H1 (cell line): Measurements from ENCODE around the gene MAPK8. TPM values are rescaled to one million over a fixed set of nuclear protein-coding genes. Genes with fewer than 3 reads are reported as not detected.

Source experiments
- CTCF ChIA-PET: fragments of 300-600 bp; sonication (Branson Sonifier 250); formaldehyde crosslinking; loops from one replicate; lab custom pipeline; 2021; ENCODE audit not compliant: partially characterized antibody; lab: Charles Lee
- POLR2A ChIA-PET: fragments of 300-600 bp; sonication (Branson Sonifier 250); formaldehyde crosslinking; loops from one replicate; lab custom pipeline; 2021; ENCODE audit warnings: inconsistent platforms; ENCODE audit not compliant: partially characterized antibody; lab: Charles Lee
- DNase-seq, 2 experiments: peaks; one replicate each; pipeline versions ENCODE4 v3.0.0 to v3.0.0-alpha.2; 2010 to 2022; ENCODE audit warnings: low spot score in 2 of 2, low read depth in 1 of 2, mixed read lengths in 1 of 2
- FAIRE-seq: peaks from 2 replicates; lab custom pipeline; 2011; peaks lifted over from hg19 to GRCh38; lab: Jason Lieb, UNC
- H2AFZ ChIP-seq: 2 replicates; pipeline ENCODE4 v1.8.1; 2012; ENCODE audit warnings: low read length, inconsistent platforms
- H2AK5ac ChIP-seq: 2 replicates; pipeline ENCODE4 v1.6.1; 2013; ENCODE audit warnings: low read depth, low read length
- H2BK120ac ChIP-seq: replicated peaks from 2 replicates; pipeline ENCODE3; 2013; ENCODE audit warnings: low read depth, low read length, inconsistent platforms
- H2BK12ac ChIP-seq: 2 replicates; pipeline ENCODE4 v1.6.1; 2013; ENCODE audit warnings: low read depth, low read length
- H2BK15ac ChIP-seq: 2 replicates; pipeline ENCODE4 v1.6.1; 2013; ENCODE audit warnings: low read length
- H2BK20ac ChIP-seq: 2 replicates; pipeline ENCODE4 v1.6.1; 2013; ENCODE audit warnings: low read length
- H2BK5ac ChIP-seq: 2 replicates; pipeline ENCODE4 v1.6.1; 2013; ENCODE audit warnings: low read depth, low read length
- H3K14ac ChIP-seq: 2 replicates; pipeline ENCODE4 v1.6.1; 2013; ENCODE audit warnings: inconsistent platforms; ENCODE audit not compliant: insufficient read length
- H3K18ac ChIP-seq: 2 replicates; pipeline ENCODE4 v1.6.1; 2013; ENCODE audit warnings: low read length; ENCODE audit errors: extremely low read depth
- H3K23ac ChIP-seq: 2 replicates; pipeline ENCODE4 v1.6.1; 2013; ENCODE audit warnings: inconsistent platforms; ENCODE audit not compliant: insufficient read length
- H3K23me2 ChIP-seq: 2 replicates; pipeline ENCODE4 v1.6.1; 2013; ENCODE audit warnings: low read depth, low read length
- H3K27ac ChIP-seq: 2 replicates; pipeline ENCODE4 v1.6.1; 2011; ENCODE audit warnings: low read depth, low read length, inconsistent platforms
- H3K27me3 ChIP-seq, 4 experiments: replicated peaks in 1 of 4; 1 replicate in 1 of 4; 2 replicates in 3 of 4; pipeline versions ENCODE4 v1.6.1 to v1.8.1; 2011 to 2013; ENCODE audit warnings: low read length in 3 of 4, mild to moderate bottlenecking in 3 of 4, inconsistent platforms in 2 of 4, mixed read lengths in 2 of 4, moderate library complexity in 1 of 4; ENCODE audit not compliant: control insufficient read depth in 3 of 4, insufficient read depth in 3 of 4; ENCODE audit errors: extremely low read depth in 1 of 4
- H3K36me3 ChIP-seq, 4 experiments: 2 replicates each; pipeline versions ENCODE4 v1.6.1 to v1.8.1; 2011 to 2013; ENCODE audit warnings: mild to moderate bottlenecking in 4 of 4, low read length in 3 of 4, moderate library complexity in 2 of 4, control low read depth in 1 of 4, inconsistent platforms in 1 of 4; ENCODE audit not compliant: insufficient read depth in 4 of 4, control insufficient read depth in 2 of 4
- H3K4ac ChIP-seq: replicated peaks from 2 replicates; pipeline ENCODE3; 2013; ENCODE audit warnings: low read length, low read depth, mixed read lengths, inconsistent platforms; ENCODE audit not compliant: insufficient read length
- H3K4me1 ChIP-seq, 4 experiments: replicated peaks in 1 of 4; 1 replicate in 1 of 4; 2 replicates in 3 of 4; pipeline versions ENCODE4 v1.6.1 to v1.8.1; 2011 to 2013; ENCODE audit warnings: low read length in 3 of 4, inconsistent platforms in 2 of 4, mixed read lengths in 1 of 4; ENCODE audit not compliant: insufficient read depth in 4 of 4, control insufficient read depth in 3 of 4
- H3K4me2 ChIP-seq, 2 experiments: 2 replicates each; pipeline versions ENCODE4 v1.6.1 to v1.8.1; 2011 to 2013; ENCODE audit warnings: low read depth in 2 of 2, low read length in 2 of 2, control low read depth in 1 of 2, inconsistent platforms in 1 of 2, mild to moderate bottlenecking in 1 of 2; ENCODE audit not compliant: insufficient read depth in 1 of 2
- H3K4me3 ChIP-seq, 4 experiments: fragments of 200-600, 300-600 bp in 1 of 4; sonication (generic), shearing (Covaris generic), sonication (Bioruptor Twin) in 1 of 4; 2 replicates each; pipeline versions ENCODE4 v1.5.1 to v1.8.1; 2011 to 2016; ENCODE audit warnings: low read length in 4 of 4, low read depth in 3 of 4, control low read depth in 2 of 4, inconsistent platforms in 2 of 4, mild to moderate bottlenecking in 2 of 4, mixed read lengths in 1 of 4, moderate library complexity in 1 of 4; ENCODE audit not compliant: insufficient read depth in 2 of 4; ENCODE audit errors: extremely low read depth in 1 of 4
- H3K56ac ChIP-seq: replicated peaks from 2 replicates; pipeline ENCODE3; 2013; ENCODE audit warnings: low read depth, mild to moderate bottlenecking, mixed read lengths, low read length, inconsistent platforms; ENCODE audit not compliant: insufficient read length
- H3K79me1 ChIP-seq: 2 replicates; pipeline ENCODE4 v1.6.1; 2013; ENCODE audit warnings: low read depth, low read length, control low read depth
- H3K79me2 ChIP-seq, 2 experiments: 2 replicates each; pipeline versions ENCODE4 v1.6.1 to v1.8.1; 2012 to 2013; ENCODE audit warnings: low read length in 2 of 2, mild to moderate bottlenecking in 2 of 2, inconsistent platforms in 1 of 2; ENCODE audit not compliant: insufficient read depth in 2 of 2, control insufficient read depth in 1 of 2
- H3K9ac ChIP-seq, 4 experiments: replicated peaks in 1 of 4; 1 replicate in 1 of 4; 2 replicates in 3 of 4; pipeline versions ENCODE4 v1.6.1 to v1.8.1; 2011 to 2013; ENCODE audit warnings: low read depth in 3 of 4, low read length in 3 of 4, control low read depth in 2 of 4, mild to moderate bottlenecking in 2 of 4, moderate library complexity in 2 of 4, inconsistent platforms in 1 of 4; ENCODE audit errors: extremely low read depth in 1 of 4
- H3K9me3 ChIP-seq, 2 experiments: 2 replicates each; pipeline versions ENCODE4 v1.6.1 to v1.8.1; 2012 to 2013; ENCODE audit warnings: mild to moderate bottlenecking in 2 of 2, moderate library complexity in 2 of 2, control low read depth in 1 of 2, inconsistent platforms in 1 of 2, low read depth in 1 of 2, low read length in 1 of 2, mixed read lengths in 1 of 2; ENCODE audit not compliant: insufficient read depth in 2 of 2
- H4K20me1 ChIP-seq, 2 experiments: replicated peaks in 1 of 2; 2 replicates each; pipeline versions ENCODE3 to v1.8.1; 2011 to 2013; ENCODE audit warnings: inconsistent platforms in 2 of 2, low read length in 2 of 2, mild to moderate bottlenecking in 1 of 2; ENCODE audit not compliant: insufficient read depth in 2 of 2, control insufficient read depth in 1 of 2
- H4K5ac ChIP-seq: 2 replicates; pipeline ENCODE4 v1.6.1; 2013; ENCODE audit warnings: low read length, low read depth, mixed read lengths, inconsistent platforms; ENCODE audit not compliant: insufficient read length
- H4K8ac ChIP-seq: 2 replicates; pipeline ENCODE4 v1.8.0; 2013; ENCODE audit warnings: mild to moderate bottlenecking, moderate library complexity, low read length, inconsistent platforms; ENCODE audit not compliant: insufficient read depth; ENCODE audit errors: extremely low read depth
- H4K91ac ChIP-seq: replicated peaks from 2 replicates; pipeline ENCODE3; 2013; ENCODE audit warnings: low read length, mixed read lengths, inconsistent platforms; ENCODE audit not compliant: insufficient read length
- CBX5 ChIP-seq: fragments of 300-800, 300-1000 bp; sonication (generic); IDR thresholded peaks from 2 replicates; pipeline ENCODE4 v1.7.1; 2016; ENCODE audit warnings: antibody characterized with exemption, low read length, low read depth
- CTCF ChIP-seq, 3 experiments: IDR thresholded peaks; 1 replicate in 2 of 3; 2 replicates in 1 of 3; pipeline versions ENCODE4 v1.5.1 to v1.6.1; 2011; ENCODE audit warnings: low read length in 3 of 3, mild to moderate bottlenecking in 3 of 3, inconsistent platforms in 2 of 3, low read depth in 1 of 3, moderate library complexity in 1 of 3; ENCODE audit not compliant: insufficient read depth in 1 of 3; ENCODE audit errors: control extremely low read depth in 1 of 3
- GTF2F1 ChIP-seq: IDR thresholded peaks from 2 replicates; pipeline ENCODE4 v1.6.1; 2012; ENCODE audit warnings: low read depth, low read length, improper control_type of control experiment, borderline replicate concordance
- HDAC6 ChIP-seq: IDR thresholded peaks from one replicate; pipeline ENCODE4 v1.7.1; 2012; ENCODE audit warnings: low read depth, mild to moderate bottlenecking, inconsistent platforms, low read length, moderate library complexity
- KDM4A ChIP-seq: IDR thresholded peaks from one replicate; pipeline ENCODE4 v1.7.1; 2012; ENCODE audit warnings: low read depth, mild to moderate bottlenecking, moderate library complexity, low read length, inconsistent platforms; ENCODE audit not compliant: severe bottlenecking
- KDM5A ChIP-seq: fragments of 200-600 bp; IDR thresholded peaks from 2 replicates; pipeline ENCODE4 v1.7.1; 2012; ENCODE audit warnings: mild to moderate bottlenecking, low read length, inconsistent platforms, mixed read lengths
- MAX ChIP-seq: IDR thresholded peaks from 2 replicates; pipeline ENCODE4 v1.6.1; 2012; ENCODE audit warnings: inconsistent platforms
- POU5F1 ChIP-seq: IDR thresholded peaks from 2 replicates; pipeline ENCODE4 v1.6.1; 2011; ENCODE audit warnings: low read depth, mild to moderate bottlenecking, low read length, moderate library complexity
- RXRA ChIP-seq: IDR thresholded peaks from 2 replicates; pipeline ENCODE4 v1.6.1; 2011; ENCODE audit warnings: low read depth, mild to moderate bottlenecking, low read length, moderate library complexity; ENCODE audit not compliant: insufficient read depth
- WGBS, 2 experiments: shearing (Covaris generic) in 1 of 2; methylation state at CpG; one replicate each; pipeline versions ENCODE4 v1.1.6 to v1.1.7; 2013 to 2015; ENCODE audit warnings: low lambda C conversion rate in 2 of 2, mixed read lengths in 2 of 2, inconsistent platforms in 1 of 2, low coverage in 1 of 2, missing lambda C conversion rate in 1 of 2; ENCODE audit not compliant: insufficient replicate concordance in 2 of 2, insufficient coverage in 1 of 2, insufficient read length in 1 of 2; ENCODE audit errors: extremely low coverage in 1 of 2, missing lambda C conversion rate in 1 of 2; 5-methylcytosine and 5-hydroxymethylcytosine counted together
- polyA plus RNA-seq, 7 experiments: library from polyadenylated mRNA; depleted of rRNA in 3 of 7; stranded (reverse) in 5 of 7; unstranded in 2 of 7; fragments of >200 nt in 5 of 7; fragments of 200-250 nt in 2 of 7; gene quantifications; 1 replicate in 5 of 7; 2 replicates in 1 of 7; 4 replicates in 1 of 7; pipeline versions ENCODE4 v1.2.1 to v1.2.3, GENCODE V29; 2011 to 2013; ENCODE audit warnings: missing spikeins in 2 of 7, mixed read lengths in 2 of 7
- total RNA-seq: library from RNA; stranded (reverse); fragmentation: NEBNext Ultra II Directional; extraction: Animal tissue kit (Norgen Biotek cat#: 25700); gene quantifications from 2 replicates; pipeline ENCODE4 v1.2.1, GENCODE V29; 2021

MAPK8 gene
- total and polyA plus RNA-seq, 2 of the 8 experiments (the other 6 are each of a cell fraction or from before 2014, with no cell fraction given) = 23.3 to 71.3 TPM

- Histone ChIP-seq H2BK15ac (no peak overlapping the region), H3K23me2 (no peaks in the 10 kb centered on the region), H2AFZ (no peak overlapping the region), H4K8ac (no peak overlapping the region), H2AK5ac (no peak overlapping the region), H4K20me1 (no peaks in the 10 kb centered on the region), H2BK12ac (no peak overlapping the region), H2BK20ac (no peak overlapping the region), H4K91ac (no peak overlapping the region), H2BK120ac (no peak overlapping the region), H3K79me2 (no peaks in the 10 kb centered on the region), H2BK5ac (no peak overlapping the region), H3K4me2 (no peak overlapping the region), H3K18ac (no peak overlapping the region), H4K5ac (no peak overlapping the region), H3K27ac (no peak overlapping the region), H3K4me1 (no peaks in the 10 kb centered on the region), H3K79me1 (no peaks in the 10 kb centered on the region), H3K27me3 (no peaks in the 10 kb centered on the region), H3K4ac (no peak overlapping the region), H3K36me3 (no peaks in the 10 kb centered on the region), H3K23ac (no peak overlapping the region), H3K4me3 (no peak overlapping the region), H3K56ac (no peak overlapping the region), H3K9me3 (peaks cover 8 to 17% of the 10 kb centered on the region in 2 experiments)
- ChIA-PET CTCF (no interaction called here), POLR2A (no interaction called here)
- FAIRE-seq = no peak
- DNase-seq = no peak
- no peak for TF ChIP-seq MAX
- TF ChIP-seq KDM4A = no peak
- TF ChIP-seq KDM5A = no peak
- TF ChIP-seq CBX5 = no peak
- no peak for TF ChIP-seq CTCF (IDR thresholded peaks at IDR 0.05; ENCODE audit: control extremely low read depth in 1 of 3, insufficient read depth in 1 of 3, low read depth in 1 of 3, low read length in 3 of 3)
- no peak for TF ChIP-seq RXRA
- TF ChIP-seq POU5F1 = no peak
- no peak for TF ChIP-seq HDAC6
- TF ChIP-seq GTF2F1 = no peak
- TF ChIP-seq, all 59 proteins: peak for 0
- Histone ChIP-seq H3K14ac (no peak overlapping the region), H3K9ac (no peak overlapping the region)
- 79% methylated on average over 3 of the region's 4 CpGs; no CpG with 5 or more reads in 1 of the 2 experiments for WGBS, 2 experiments
Observed at GRCh38 chr10:48284811-48285210, 21.7 kb upstream of the MAPK8 start.
